HCT116 (cell line): ENCODE measurements around the gene C7orf33. TPM values are rescaled to one million over a fixed set of nuclear protein-coding genes. Genes with fewer than 3 reads are reported as not detected.

ENCODE experiments used
- ATAC-seq: fragments of 200-7000 bp; cut with Tn5 transposase; 2 replicates; pipeline ENCODE4 v1.9.1; 2020; ENCODE audit warnings: mild to moderate bottlenecking, moderate library complexity
- BruUV-seq: library from RNA; stranded (reverse); fragments of 400-500 nt; replicated peaks from 2 replicates; lab custom pipeline; 2021; lab: Mats Ljungman, UMichigan
- CTCF ChIA-PET: fragments of 300-600 bp; sonication (Branson Sonifier 250); formaldehyde crosslinking; loops from one replicate; lab custom pipeline; 2021; ENCODE audit warnings: antibody characterized with exemption; lab: Charles Lee
- POLR2A ChIA-PET: fragments of 300-600, 350-600 bp; sonication (Branson Sonifier 250); formaldehyde crosslinking; loops from one replicate; lab custom pipeline; 2021; ENCODE audit warnings: antibody characterized with exemption; lab: Charles Lee
- RAD21 ChIA-PET, 2 experiments: fragments of 300-600 bp; sonication (Branson Sonifier 250); formaldehyde crosslinking; loops; one replicate each; lab custom pipeline; 2023; ENCODE audit warnings: low total read pairs in 2 of 2; ENCODE audit not compliant: uncharacterized antibody in 2 of 2, unreplicated experiment in 2 of 2, low non-redundant PET in 1 of 2; lab: Charles Lee
- DNase-seq: peaks from one replicate; pipeline ENCODE4 v3.0.0-alpha.2; 2010; ENCODE audit warnings: low read depth, low spot score
- H2AFZ ChIP-seq: fragments of 200-600 bp; shearing (Covaris generic), sonication (generic); 2 replicates; pipeline ENCODE4 v1.6.1; 2017; ENCODE audit warnings: low read depth, mixed run types, mixed read lengths, antibody characterized with exemption, low read length; ENCODE audit not compliant: poor library complexity, severe bottlenecking
- H3K27ac ChIP-seq: 2 replicates; pipeline ENCODE4 v1.5.1; 2012; ENCODE audit warnings: low read depth, low read length
- H3K27me3 ChIP-seq: fragments of 200-600 bp; sonication (generic); 2 replicates; pipeline ENCODE4 v1.6.1; 2016; ENCODE audit warnings: mixed run types, low read length, mixed read lengths; ENCODE audit not compliant: insufficient read depth
- H3K36me3 ChIP-seq, 2 experiments: fragments of 200-500 bp in 1 of 2; fragments of 200-600 bp in 1 of 2; sonication (Bioruptor generic) in 1 of 2; sonication (generic) in 1 of 2; 2 replicates each; pipeline versions ENCODE4 v1.5.1 to v1.6.1; 2014 to 2016; ENCODE audit warnings: low read length in 2 of 2, inconsistent platforms in 1 of 2, mixed read lengths in 1 of 2, mixed run types in 1 of 2; ENCODE audit not compliant: insufficient read depth in 2 of 2, control insufficient read depth in 1 of 2
- H3K4me1 ChIP-seq, 2 experiments: fragments of 200-600 bp in 1 of 2; sonication (generic) in 1 of 2; 2 replicates each; pipeline versions ENCODE4 v1.5.1 to v1.6.1; 2012 to 2017; ENCODE audit warnings: low read length in 2 of 2, inconsistent platforms in 1 of 2, mild to moderate bottlenecking in 1 of 2, mixed read lengths in 1 of 2, mixed run types in 1 of 2, moderate library complexity in 1 of 2; ENCODE audit not compliant: insufficient read depth in 2 of 2, control insufficient read depth in 1 of 2
- H3K4me2 ChIP-seq: fragments of 200-600 bp; sonication (generic); 2 replicates; pipeline ENCODE4 v1.6.1; 2017; ENCODE audit warnings: mixed run types, low read length, mixed read lengths
- H3K4me3 ChIP-seq, 2 experiments: fragments of 200-600 bp in 1 of 2; sonication (generic) in 1 of 2; replicated peaks in 1 of 2; 2 replicates each; pipeline ENCODE4 v1.5.1; 2011 to 2016; ENCODE audit warnings: low read length in 2 of 2, control low read depth in 1 of 2, low read depth in 1 of 2, mild to moderate bottlenecking in 1 of 2, mixed read lengths in 1 of 2, mixed run types in 1 of 2
- H3K79me2 ChIP-seq: fragments of 200-600 bp; sonication (generic); 2 replicates; pipeline ENCODE4 v1.6.1; 2017; ENCODE audit warnings: mild to moderate bottlenecking, mixed run types, low read length, moderate library complexity, mixed read lengths; ENCODE audit not compliant: insufficient read depth
- H3K9ac ChIP-seq: fragments of 200-600 bp; sonication (generic); 2 replicates; pipeline ENCODE4 v1.6.1; 2016; ENCODE audit warnings: low read length, mixed read lengths
- H3K9me2 ChIP-seq: fragments of 200-600 bp; sonication (generic), shearing (Covaris generic); 2 replicates; pipeline ENCODE4 v1.6.1; 2017; ENCODE audit warnings: mixed run types, mild to moderate bottlenecking, moderate library complexity; ENCODE audit not compliant: insufficient read depth
- H3K9me3 ChIP-seq, 2 experiments: fragments of 200-500 bp in 1 of 2; fragments of 200-600 bp in 1 of 2; sonication (Bioruptor generic) in 1 of 2; sonication (generic) in 1 of 2; 2 replicates each; pipeline ENCODE4 v1.6.1; 2014 to 2017; ENCODE audit warnings: low read length in 2 of 2, mixed read lengths in 2 of 2, inconsistent platforms in 1 of 2, low read depth in 1 of 2, mild to moderate bottlenecking in 1 of 2, mixed run types in 1 of 2, moderate library complexity in 1 of 2; ENCODE audit not compliant: control insufficient read depth in 1 of 2, insufficient read depth in 1 of 2
- H4K20me1 ChIP-seq: fragments of 200-600 bp; sonication (generic), shearing (Covaris generic); 2 replicates; pipeline ENCODE4 v1.6.1; 2017; ENCODE audit warnings: mixed run types, mild to moderate bottlenecking, moderate library complexity; ENCODE audit not compliant: insufficient read depth
- CBX3 ChIP-seq: IDR thresholded peaks from 2 replicates; pipeline ENCODE4 v1.6.1; 2012; ENCODE audit warnings: low read depth
- EGR1 ChIP-seq: IDR thresholded peaks from 2 replicates; pipeline ENCODE4 v1.6.1; 2012; ENCODE audit warnings: low read depth
- ELF1 ChIP-seq: IDR thresholded peaks from 2 replicates; pipeline ENCODE4 v1.6.1; 2012; ENCODE audit warnings: low read depth, borderline replicate concordance
- EZH2 ChIP-seq: fragments of 200-600 bp; sonication (generic); IDR thresholded peaks from 2 replicates; pipeline ENCODE4 v1.6.1; 2017; ENCODE audit warnings: antibody characterized with exemption, mixed run types
- EZH2phosphoT487 ChIP-seq: fragments of 200-600 bp; IDR thresholded peaks from 2 replicates; pipeline ENCODE4 v1.6.1; 2018; ENCODE audit warnings: antibody characterized with exemption, borderline replicate concordance
- JUND ChIP-seq: IDR thresholded peaks from 2 replicates; pipeline ENCODE4 v1.6.1; 2012
- POLR2A ChIP-seq: IDR thresholded peaks from 2 replicates; pipeline ENCODE4 v1.7.0; 2011; ENCODE audit warnings: borderline replicate concordance; ENCODE audit not compliant: insufficient read depth, insufficient read length; ENCODE audit errors: extremely low read depth
- POLR2AphosphoS5 ChIP-seq: IDR thresholded peaks from 2 replicates; pipeline ENCODE4 v1.6.1; 2011; ENCODE audit warnings: mild to moderate bottlenecking, low read depth, low read length, moderate library complexity
- RAD21 ChIP-seq: IDR thresholded peaks from 2 replicates; pipeline ENCODE4 v1.6.1; 2012; ENCODE audit warnings: low read depth, mild to moderate bottlenecking
- SIN3A ChIP-seq: IDR thresholded peaks from 2 replicates; pipeline ENCODE4 v1.6.1; 2012; ENCODE audit warnings: low read depth
- SP1 ChIP-seq: IDR thresholded peaks from 2 replicates; pipeline ENCODE4 v1.6.1; 2012; ENCODE audit warnings: low read depth
- SRF ChIP-seq: IDR thresholded peaks from 2 replicates; pipeline ENCODE4 v1.6.1; 2012; ENCODE audit warnings: low read depth
- YY1 ChIP-seq: IDR thresholded peaks from 2 replicates; pipeline ENCODE4 v1.6.1; 2011; ENCODE audit warnings: low read length, low read depth, moderate library complexity, mild to moderate bottlenecking; ENCODE audit not compliant: insufficient replicate concordance; ENCODE audit errors: extremely low read depth
- ZFX ChIP-seq: fragments of 450-650 bp; IDR thresholded peaks from 2 replicates; pipeline ENCODE4 v1.6.1; 2017
- ZNF274 ChIP-seq: fragments of 200-500 bp; sonication (Bioruptor generic); IDR thresholded peaks from 2 replicates; pipeline ENCODE4 v1.6.1; 2014; ENCODE audit warnings: mild to moderate bottlenecking, low read depth, low read length, inconsistent platforms
- intact Hi-C: fragments of 100-400 bp; cut with micrococcal nuclease; formaldehyde crosslinking; loops from 2 replicates; pipeline ENCODE4 v1.10.0; 2022
- total RNA-seq: library from RNA; stranded (reverse); gene quantifications from one replicate; pipeline ENCODE4 v1.2.1, GENCODE V29; 2021; ENCODE audit not compliant: unreplicated experiment
- TF ChIP-seq, protein P1 (sequence below): IDR thresholded peaks from 2 replicates; pipeline ENCODE4 v1.6.1; 2012; ENCODE audit warnings: low read depth
- TF ChIP-seq, protein P2 (sequence below): IDR thresholded peaks from 2 replicates; pipeline ENCODE4 v1.6.1; 2012
- TF ChIP-seq, protein P3 (sequence below): IDR thresholded peaks from 2 replicates; pipeline ENCODE4 v1.6.1; 2011; ENCODE audit warnings: mild to moderate bottlenecking, low read length, moderate library complexity; ENCODE audit not compliant: insufficient replicate concordance; ENCODE audit errors: extremely low read depth
- TF ChIP-seq, protein P4 (sequence below), 3 experiments: fragments of 200-600 bp in 1 of 3; sonication (generic) in 1 of 3; IDR thresholded peaks in 2 of 3; conservative IDR thresholded peaks in 1 of 3; 2 replicates each; pipeline ENCODE4 v1.5.1; 2012 to 2017; ENCODE audit warnings: low read depth in 2 of 3, low read length in 2 of 3, antibody characterized with exemption in 1 of 3, borderline replicate concordance in 1 of 3, control low read depth in 1 of 3, mild to moderate bottlenecking in 1 of 3, mixed read lengths in 1 of 3, mixed run types in 1 of 3, moderate library complexity in 1 of 3; ENCODE audit not compliant: insufficient read depth in 1 of 3

C7orf33 gene
- total RNA-seq, 1 experiment from 2014 or later: not detected

DNA sequence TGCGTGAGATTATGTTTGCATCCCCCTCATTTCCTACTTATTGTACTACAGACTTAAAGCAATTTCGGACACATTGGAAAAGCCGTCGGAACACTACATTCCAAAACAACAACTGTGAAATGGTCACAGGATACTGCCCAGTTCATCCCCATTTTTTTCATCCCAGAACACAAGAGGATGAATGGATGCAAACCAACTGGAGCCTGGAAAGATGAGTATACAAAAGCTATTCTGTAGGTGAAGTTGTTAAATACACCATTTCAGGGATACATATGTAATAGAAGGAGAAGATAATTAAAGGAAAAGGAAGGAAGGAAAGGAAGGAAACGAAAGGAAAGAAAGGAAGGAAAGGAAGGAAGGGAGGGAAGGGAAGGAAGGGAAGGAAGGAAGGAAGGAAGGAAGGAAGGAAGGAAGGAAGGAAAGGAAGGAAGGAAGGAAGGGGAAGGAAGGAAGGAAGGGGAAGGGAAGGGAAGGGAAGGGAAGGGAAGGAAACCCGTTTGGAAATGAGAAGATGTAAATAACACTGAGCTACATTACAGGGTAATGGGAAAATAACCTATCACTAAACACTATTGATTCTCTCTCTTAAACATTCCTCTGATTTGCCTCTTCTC, 48.6 kb upstream of the C7orf33 start:
- Histone ChIP-seq H4K20me1 (no peaks in the 10 kb centered on the region), H3K27me3 (no peaks in the 10 kb centered on the region), H3K27ac (no peak overlapping the region), H3K79me2 (no peaks in the 10 kb centered on the region), H3K9me2 (no peaks in the 10 kb centered on the region), H2AFZ (no peak overlapping the region), H3K4me2 (no peak overlapping the region), H3K4me1 (peaks cover 0 to 12% of the 10 kb centered on the region in 2 experiments; a peak in 2 of 4 replicates), H3K9ac (no peak overlapping the region), H3K9me3 (no peaks in the 10 kb centered on the region), H3K4me3 (no peak overlapping the region), H3K36me3 (no peaks in the 10 kb centered on the region)
- ChIA-PET RAD21 (no interaction called here), CTCF (no interaction called here), POLR2A (no interaction called here)
- BruUV-seq: no TSS peak
- no peak for DNase-seq
- intact Hi-C loops: no loop called here
- no peak for TF ChIP-seq SRF
- TF ChIP-seq SP1: no peak
- TF ChIP-seq, protein P1, sequence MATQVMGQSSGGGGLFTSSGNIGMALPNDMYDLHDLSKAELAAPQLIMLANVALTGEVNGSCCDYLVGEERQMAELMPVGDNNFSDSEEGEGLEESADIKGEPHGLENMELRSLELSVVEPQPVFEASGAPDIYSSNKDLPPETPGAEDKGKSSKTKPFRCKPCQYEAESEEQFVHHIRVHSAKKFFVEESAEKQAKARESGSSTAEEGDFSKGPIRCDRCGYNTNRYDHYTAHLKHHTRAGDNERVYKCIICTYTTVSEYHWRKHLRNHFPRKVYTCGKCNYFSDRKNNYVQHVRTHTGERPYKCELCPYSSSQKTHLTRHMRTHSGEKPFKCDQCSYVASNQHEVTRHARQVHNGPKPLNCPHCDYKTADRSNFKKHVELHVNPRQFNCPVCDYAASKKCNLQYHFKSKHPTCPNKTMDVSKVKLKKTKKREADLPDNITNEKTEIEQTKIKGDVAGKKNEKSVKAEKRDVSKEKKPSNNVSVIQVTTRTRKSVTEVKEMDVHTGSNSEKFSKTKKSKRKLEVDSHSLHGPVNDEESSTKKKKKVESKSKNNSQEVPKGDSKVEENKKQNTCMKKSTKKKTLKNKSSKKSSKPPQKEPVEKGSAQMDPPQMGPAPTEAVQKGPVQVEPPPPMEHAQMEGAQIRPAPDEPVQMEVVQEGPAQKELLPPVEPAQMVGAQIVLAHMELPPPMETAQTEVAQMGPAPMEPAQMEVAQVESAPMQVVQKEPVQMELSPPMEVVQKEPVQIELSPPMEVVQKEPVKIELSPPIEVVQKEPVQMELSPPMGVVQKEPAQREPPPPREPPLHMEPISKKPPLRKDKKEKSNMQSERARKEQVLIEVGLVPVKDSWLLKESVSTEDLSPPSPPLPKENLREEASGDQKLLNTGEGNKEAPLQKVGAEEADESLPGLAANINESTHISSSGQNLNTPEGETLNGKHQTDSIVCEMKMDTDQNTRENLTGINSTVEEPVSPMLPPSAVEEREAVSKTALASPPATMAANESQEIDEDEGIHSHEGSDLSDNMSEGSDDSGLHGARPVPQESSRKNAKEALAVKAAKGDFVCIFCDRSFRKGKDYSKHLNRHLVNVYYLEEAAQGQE: no peak
- no peak for TF ChIP-seq ELF1
- TF ChIP-seq EZH2phosphoT487: no peak
- no peak for TF ChIP-seq EGR1
- TF ChIP-seq POLR2A: no peak
- TF ChIP-seq, protein P2, sequence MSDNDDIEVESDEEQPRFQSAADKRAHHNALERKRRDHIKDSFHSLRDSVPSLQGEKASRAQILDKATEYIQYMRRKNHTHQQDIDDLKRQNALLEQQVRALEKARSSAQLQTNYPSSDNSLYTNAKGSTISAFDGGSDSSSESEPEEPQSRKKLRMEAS: no peak
- TF ChIP-seq EZH2: no peak
- TF ChIP-seq, protein P3, sequence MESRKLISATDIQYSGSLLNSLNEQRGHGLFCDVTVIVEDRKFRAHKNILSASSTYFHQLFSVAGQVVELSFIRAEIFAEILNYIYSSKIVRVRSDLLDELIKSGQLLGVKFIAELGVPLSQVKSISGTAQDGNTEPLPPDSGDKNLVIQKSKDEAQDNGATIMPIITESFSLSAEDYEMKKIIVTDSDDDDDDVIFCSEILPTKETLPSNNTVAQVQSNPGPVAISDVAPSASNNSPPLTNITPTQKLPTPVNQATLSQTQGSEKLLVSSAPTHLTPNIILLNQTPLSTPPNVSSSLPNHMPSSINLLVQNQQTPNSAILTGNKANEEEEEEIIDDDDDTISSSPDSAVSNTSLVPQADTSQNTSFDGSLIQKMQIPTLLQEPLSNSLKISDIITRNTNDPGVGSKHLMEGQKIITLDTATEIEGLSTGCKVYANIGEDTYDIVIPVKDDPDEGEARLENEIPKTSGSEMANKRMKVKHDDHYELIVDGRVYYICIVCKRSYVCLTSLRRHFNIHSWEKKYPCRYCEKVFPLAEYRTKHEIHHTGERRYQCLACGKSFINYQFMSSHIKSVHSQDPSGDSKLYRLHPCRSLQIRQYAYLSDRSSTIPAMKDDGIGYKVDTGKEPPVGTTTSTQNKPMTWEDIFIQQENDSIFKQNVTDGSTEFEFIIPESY: no peak
- no peak for TF ChIP-seq ZFX
- no peak for TF ChIP-seq ZNF274
- no peak for TF ChIP-seq JUND
- no peak for TF ChIP-seq SIN3A
- TF ChIP-seq, protein P4, sequence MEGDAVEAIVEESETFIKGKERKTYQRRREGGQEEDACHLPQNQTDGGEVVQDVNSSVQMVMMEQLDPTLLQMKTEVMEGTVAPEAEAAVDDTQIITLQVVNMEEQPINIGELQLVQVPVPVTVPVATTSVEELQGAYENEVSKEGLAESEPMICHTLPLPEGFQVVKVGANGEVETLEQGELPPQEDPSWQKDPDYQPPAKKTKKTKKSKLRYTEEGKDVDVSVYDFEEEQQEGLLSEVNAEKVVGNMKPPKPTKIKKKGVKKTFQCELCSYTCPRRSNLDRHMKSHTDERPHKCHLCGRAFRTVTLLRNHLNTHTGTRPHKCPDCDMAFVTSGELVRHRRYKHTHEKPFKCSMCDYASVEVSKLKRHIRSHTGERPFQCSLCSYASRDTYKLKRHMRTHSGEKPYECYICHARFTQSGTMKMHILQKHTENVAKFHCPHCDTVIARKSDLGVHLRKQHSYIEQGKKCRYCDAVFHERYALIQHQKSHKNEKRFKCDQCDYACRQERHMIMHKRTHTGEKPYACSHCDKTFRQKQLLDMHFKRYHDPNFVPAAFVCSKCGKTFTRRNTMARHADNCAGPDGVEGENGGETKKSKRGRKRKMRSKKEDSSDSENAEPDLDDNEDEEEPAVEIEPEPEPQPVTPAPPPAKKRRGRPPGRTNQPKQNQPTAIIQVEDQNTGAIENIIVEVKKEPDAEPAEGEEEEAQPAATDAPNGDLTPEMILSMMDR (IDR thresholded peaks at IDR 0.05 in 2 of 3, conservative IDR thresholded peaks at IDR 0.05 in 1 of 3; ENCODE audit: borderline replicate concordance in 1 of 3, insufficient read depth in 1 of 3, low read depth in 2 of 3, low read length in 2 of 3): no peak
- TF ChIP-seq YY1: no peak
- TF ChIP-seq CBX3: no peak
- TF ChIP-seq RAD21: no peak
- TF ChIP-seq POLR2AphosphoS5: no peak
- ATAC-seq: no peak
